K562 (cell line): ENCODE data around the gene FRG2C. TPM values are rescaled to one million over a fixed set of nuclear protein-coding genes. Genes with fewer than 3 reads are reported as not detected.
"Not testable (repeated sequence)": the region's sequence is repeated elsewhere in the genome, so short reads cannot be mapped to it uniquely, and the experiment has no call there.

ENCODE experiments used
- ATAC-seq: fragments of 200-7000 bp; cut with Tn5 transposase; 3 replicates; pipeline ENCODE4 v1.9.1; 2020; ENCODE audit warnings: moderate library complexity
- Bru-seq: library from RNA; stranded (reverse); fragments of 400-500 nt; gene quantifications from one replicate; lab custom pipeline; 2021; lab: Mats Ljungman, UMichigan
- BruChase-seq, 2 experiments: library from RNA; stranded (reverse); fragments of 400-500 nt; gene quantifications; one replicate each; lab custom pipeline; 2021; lab: Mats Ljungman, UMichigan
- BruUV-seq: library from RNA; stranded (reverse); fragments of 400-500 nt; replicated peaks from 2 replicates; lab custom pipeline; 2021; lab: Mats Ljungman, UMichigan
- CTCF ChIA-PET: fragments of 300-600 bp; formaldehyde crosslinking; extraction: SDS; loops from one replicate; lab custom pipeline; 2021; ENCODE audit warnings: low intra/inter-chr PET ratio; lab: Yijun Ruan, JAX
- POLR2A ChIA-PET: fragments of 300-600, 350-650 bp; sonication (Branson Sonifier 250); formaldehyde crosslinking; extraction: SDS; loops from one replicate; lab custom pipeline; 2021; ENCODE audit warnings: antibody characterized with exemption, inconsistent platforms; lab: Yijun Ruan, JAX
- DNase-seq, 4 experiments: peaks; one replicate each; pipeline versions ENCODE4 v3.0.0 to v3.0.0-alpha.2; 2011 to 2018; ENCODE audit warnings: low spot score in 3 of 4, mixed read lengths in 3 of 4; ENCODE audit errors: extremely low read depth in 1 of 4
- FAIRE-seq: peaks from 2 replicates; lab custom pipeline; 2011; peaks lifted over from hg19 to GRCh38; lab: Jason Lieb, UNC
- H2AFZ ChIP-seq: 2 replicates; pipeline ENCODE4 v1.6.0; 2011; ENCODE audit warnings: low read depth, low read length, control low read depth, inconsistent platforms
- H3K27ac ChIP-seq: fragments of 200-600 bp; 3 replicates; pipeline ENCODE4 v1.8.0; 2011; ENCODE audit warnings: low read depth, mild to moderate bottlenecking, control low read depth, inconsistent platforms, low read length, moderate library complexity, mixed read lengths; ENCODE audit errors: extremely low read depth
- H3K27me3 ChIP-seq, 2 experiments: fragments of 300-600 bp in 1 of 2; 2 replicates in 1 of 2; 3 replicates in 1 of 2; pipeline versions ENCODE4 v1.6.0 to v1.8.0; 2011; ENCODE audit warnings: inconsistent platforms in 2 of 2, low read length in 2 of 2, mild to moderate bottlenecking in 1 of 2, mixed read lengths in 1 of 2, moderate library complexity in 1 of 2; ENCODE audit not compliant: control insufficient read depth in 2 of 2, insufficient read depth in 2 of 2
- H3K36me3 ChIP-seq: fragments of 300-600 bp; 3 replicates; pipeline ENCODE4 v1.8.0; 2011; ENCODE audit warnings: mild to moderate bottlenecking, low read length, inconsistent platforms; ENCODE audit not compliant: control insufficient read depth, insufficient read depth
- H3K4me1 ChIP-seq, 2 experiments: fragments of 200-600 bp in 1 of 2; replicated peaks in 1 of 2; 2 replicates in 1 of 2; 3 replicates in 1 of 2; pipeline versions ENCODE4 v1.5.1 to v1.8.0; 2011; ENCODE audit warnings: inconsistent platforms in 2 of 2, low read length in 2 of 2, mild to moderate bottlenecking in 1 of 2, mixed read lengths in 1 of 2, moderate library complexity in 1 of 2; ENCODE audit not compliant: control insufficient read depth in 2 of 2, insufficient read depth in 2 of 2
- H3K4me2 ChIP-seq: 2 replicates; pipeline ENCODE4 v1.6.1; 2011; ENCODE audit warnings: low read length, control low read depth, inconsistent platforms, mixed read lengths; ENCODE audit not compliant: insufficient read depth
- H3K4me3 ChIP-seq: fragments of 200-600 bp; sonication (generic), shearing (Covaris generic); 2 replicates; pipeline ENCODE4 v1.5.1; 2016; ENCODE audit warnings: control low read depth, inconsistent platforms
- H3K79me2 ChIP-seq: fragments of 200-600 bp; 3 replicates; pipeline ENCODE4 v1.8.0; 2011; ENCODE audit warnings: low read length, inconsistent platforms; ENCODE audit not compliant: control insufficient read depth, insufficient read depth
- H3K9ac ChIP-seq, 2 experiments: 2 replicates each; pipeline versions ENCODE4 v1.6.0 to v1.6.1; 2011; ENCODE audit warnings: low read depth in 2 of 2, low read length in 2 of 2, control low read depth in 1 of 2, inconsistent platforms in 1 of 2, mild to moderate bottlenecking in 1 of 2, mixed read lengths in 1 of 2; ENCODE audit not compliant: insufficient read depth in 1 of 2
- H3K9me1 ChIP-seq: one replicate; pipeline ENCODE4 v1.6.0; 2011; ENCODE audit warnings: inconsistent platforms, mild to moderate bottlenecking, low read length, moderate library complexity; ENCODE audit not compliant: control insufficient read depth, insufficient read depth
- H3K9me3 ChIP-seq: replicated peaks from 2 replicates; pipeline ENCODE4 v1.5.1; 2011; ENCODE audit warnings: low read depth, low read length, inconsistent platforms; ENCODE audit not compliant: control insufficient read depth, insufficient read depth
- H4K20me1 ChIP-seq: replicated peaks from 2 replicates; pipeline ENCODE4 v1.6.1; 2011; ENCODE audit warnings: low read length, inconsistent platforms, mixed read lengths; ENCODE audit not compliant: control insufficient read depth, insufficient read depth
- WGBS: fragments of 100-300 bp; shearing (Covaris generic); methylation state at CpG from one replicate; pipeline ENCODE4 v1.1.6; 2016; ENCODE audit warnings: low coverage, mixed read lengths; ENCODE audit not compliant: insufficient coverage; ENCODE audit errors: missing lambda C conversion rate; 5-methylcytosine and 5-hydroxymethylcytosine counted together
- in situ Hi-C: fragments of 300-500 bp; cut with MboI; formaldehyde crosslinking; loops from 4 replicates; pipeline ENCODE4 v1.15.0; 2018; ENCODE audit warnings: inconsistent platforms, mixed read lengths
- intact Hi-C: fragments of 100-400 bp; cut with micrococcal nuclease; formaldehyde crosslinking; loops from 2 replicates; pipeline ENCODE4 v1.14.2; 2022
- long read RNA-seq, 3 experiments: library from polyadenylated mRNA in 2 of 3; library from RNA in 1 of 3; unstranded in 2 of 3; stranded (forward) in 1 of 3; transcript quantifications; one replicate each; pipeline ENCODE4 v2.0.0, GENCODE V29; 2019 to 2022
- polyA minus RNA-seq, 3 experiments: library from RNA; depleted of rRNA, polyadenylated mRNA; stranded (reverse); fragments of >200 nt; gene quantifications; 2 replicates each; pipeline ENCODE4 v1.2.3, GENCODE V29; 2011
- polyA plus RNA-seq, 8 experiments: library from polyadenylated mRNA; depleted of rRNA in 4 of 8; stranded (reverse) in 5 of 8; unstranded in 3 of 8; fragments of >200 nt; fragmentation: Nextera tagmentation in 2 of 8; fragmentation: Illumina TruSeq in 1 of 8; extraction: Ambion mirVana in 2 of 8; extraction: Trizol in 1 of 8; gene quantifications; 2 replicates each; pipeline versions ENCODE4 v1.2.1 to v1.2.3, GENCODE V29; 2011 to 2014; ENCODE audit warnings: inconsistent platforms in 1 of 8, missing spikeins in 1 of 8
- total RNA-seq, 7 experiments: library from RNA; depleted of rRNA in 6 of 7; stranded (reverse); fragments of >200 nt in 6 of 7; fragmentation: Illumina TruSeq in 2 of 7; extraction: Trizol in 2 of 7; gene quantifications; 2 replicates each; pipeline versions ENCODE4 v1.2.1 to v1.2.3, GENCODE V29; 2011 to 2021; ENCODE audit warnings: low replicate concordance in 1 of 7

Gene FRG2C
- not detected in 2 replicates for total RNA-seq (2011; cell fraction: chromatin; rRNA removed; ENCODE audit: low replicate concordance)
- not detected in 2 replicates for total RNA-seq (2011; cell fraction: nucleolus; rRNA removed)
- total RNA-seq (2011; cell fraction: nucleoplasm; rRNA removed), result not detected in 2 replicates
- total RNA-seq (2014; rRNA removed) (not detected in 2 replicates), total RNA-seq (2014; rRNA removed; fragmentation: Illumina TruSeq; extraction: Trizol) (not detected in 2 replicates), total RNA-seq (2015; rRNA removed; fragmentation: Illumina TruSeq; extraction: Trizol) (not detected in 2 replicates), total RNA-seq (2021) (not detected in 2 replicates), polyA plus RNA-seq (2011; rRNA removed) (not detected in 2 replicates), polyA plus RNA-seq (2014; fragmentation: Illumina TruSeq; extraction: Trizol) (not detected in 2 replicates), polyA plus RNA-seq (2014; fragmentation: Nextera tagmentation; extraction: Ambion mirVana) (under 1 TPM in 1 of 2 experiments, not detected in 1; 0.03 TPM), polyA plus RNA-seq (2014; rRNA removed) (not detected in 2 replicates), polyA minus RNA-seq (2011; rRNA and poly(A)+ RNA removed) (not detected in 2 replicates), Bru-seq, nascent RNA (not detected), BruChase-seq, experiment 1, labeled RNA remaining after a 2-hour chase (not detected), BruChase-seq, experiment 2, labeled RNA remaining after a 6-hour chase (not detected)
- not detected in 2 replicates for polyA plus RNA-seq (2011; cell fraction: cytosol; rRNA removed)
- polyA plus RNA-seq (2011; cell fraction: nucleus; rRNA removed), result not detected in 2 replicates
- 0.04 TPM in 1 of 2 replicates, not detected in the other for polyA plus RNA-seq (2012)
- not detected in 2 replicates for polyA minus RNA-seq (2011; cell fraction: cytosol; rRNA and poly(A)+ RNA removed)
- polyA minus RNA-seq (2011; cell fraction: nucleus; rRNA and poly(A)+ RNA removed), result not detected in 2 replicates
- long read RNA-seq, experiment 1, result 0 reads
- long read RNA-seq, experiment 2, result 0 reads
- long read RNA-seq, experiment 3, result 0 reads

DNA sequence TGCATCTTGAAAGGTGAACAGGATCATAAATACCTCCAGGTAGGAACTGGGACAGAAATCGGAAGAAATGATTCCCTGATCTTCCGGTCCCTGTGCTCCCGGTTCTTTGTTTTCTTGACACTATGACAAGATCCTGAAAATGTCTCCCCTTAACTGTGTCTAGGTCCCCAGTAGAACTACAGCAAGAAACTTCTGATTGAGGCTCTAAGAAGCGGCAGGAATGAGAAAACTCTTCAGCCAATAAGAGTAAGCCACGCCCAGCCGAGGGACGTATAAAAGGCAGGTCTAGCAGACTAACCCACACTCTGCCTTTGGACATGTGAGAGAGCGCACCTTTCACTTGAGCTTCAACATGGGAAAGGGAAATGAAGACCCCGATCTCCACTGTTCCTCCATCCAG lies at the start of gene FRG2C:
Gene FRG2C, plus strand, starts transcription at position 301 of the 400 bp plus-strand sequence. Its CDS starts 52 bp downstream, at position 353.
- FAIRE-seq, H4K20me1 ChIP-seq, POLR2A ChIA-PET, H3K36me3 ChIP-seq, ATAC-seq, H3K4me3 ChIP-seq, in situ Hi-C loops, H3K79me2 ChIP-seq, H3K4me1 ChIP-seq, CTCF ChIA-PET, H3K27me3 ChIP-seq, H2AFZ ChIP-seq, H3K9me1 ChIP-seq, DNase-seq, intact Hi-C loops, H3K4me2 ChIP-seq, H3K9me3 ChIP-seq, BruUV-seq, H3K27ac ChIP-seq, H3K9ac ChIP-seq: not testable (repeated sequence)
- WGBS, result 2% methylated on average over 6 of the region's 9 CpGs

- H3K79me2 ChIP-seq, H3K36me3 ChIP-seq, H3K9me1 ChIP-seq, H3K9me3 ChIP-seq, intact Hi-C loops, H3K4me3 ChIP-seq, H3K4me2 ChIP-seq, H3K27me3 ChIP-seq, FAIRE-seq, H3K9ac ChIP-seq, H3K27ac ChIP-seq, ATAC-seq, H4K20me1 ChIP-seq, BruUV-seq, H2AFZ ChIP-seq, H3K4me1 ChIP-seq, POLR2A ChIA-PET, in situ Hi-C loops, CTCF ChIA-PET: not testable (repeated sequence)
- WGBS, result 20% methylated on average over 2 of the region's 43 CpGs
- peak in 2 of 4 experiments; percentile 7 for DNase-seq
Observed at GRCh38 chr3:75618666-75619305, 45.3 kb upstream of the FRG2C start.

DNA sequence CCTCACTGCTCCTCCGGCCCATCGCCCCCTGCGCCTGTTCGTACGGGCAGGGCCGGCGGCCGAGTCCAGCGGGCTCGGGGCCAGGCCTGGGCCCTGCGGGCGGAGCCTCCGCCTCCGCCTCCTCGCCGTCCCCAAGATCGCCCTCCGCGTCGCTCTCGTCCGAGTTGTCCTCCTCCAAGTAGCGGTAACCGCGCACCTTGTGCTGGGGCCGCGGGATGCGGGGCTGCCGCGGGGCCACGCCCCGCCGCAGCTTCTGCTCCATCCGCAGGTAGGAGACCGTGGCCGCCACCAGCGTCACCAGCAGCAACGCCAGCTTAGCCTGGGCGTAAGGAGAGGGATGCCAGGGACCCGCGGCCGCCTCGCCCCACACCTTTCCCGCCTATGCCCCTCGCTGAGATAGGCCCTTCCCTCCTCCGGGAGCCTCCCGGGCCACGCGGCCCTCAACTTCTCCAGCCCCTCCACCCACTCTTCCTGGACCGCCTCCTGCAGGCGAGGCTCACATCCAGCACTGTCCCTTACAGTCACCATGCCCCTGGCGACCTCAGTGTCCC lies 44.6 kb upstream of the FRG2C start:
- H3K4me1 ChIP-seq, H3K79me2 ChIP-seq, H3K27ac ChIP-seq, CTCF ChIA-PET, H3K36me3 ChIP-seq, H3K4me3 ChIP-seq, in situ Hi-C loops, H3K9ac ChIP-seq, H4K20me1 ChIP-seq, intact Hi-C loops, FAIRE-seq, H3K9me1 ChIP-seq, BruUV-seq, H3K4me2 ChIP-seq, DNase-seq, ATAC-seq, H3K27me3 ChIP-seq, POLR2A ChIA-PET, H3K9me3 ChIP-seq, H2AFZ ChIP-seq: not testable (repeated sequence)
- WGBS, result 17% methylated on average over 6 of the region's 52 CpGs
